PC-3 (cell line): ENCODE data around the gene SLC32A1. TPM values are rescaled to one million over a fixed set of nuclear protein-coding genes. Genes with fewer than 3 reads are reported as not detected.

Source experiments
- ATAC-seq: fragments of 200-7000 bp; cut with Tn5 transposase; 2 replicates; pipeline ENCODE4 v1.9.1; 2020; ENCODE audit warnings: mild to moderate bottlenecking, moderate library complexity
- BruUV-seq: library from RNA; stranded (reverse); fragments of 400-500 nt; replicated peaks from 2 replicates; lab custom pipeline; 2021; lab: Mats Ljungman, UMichigan
- CTCF ChIA-PET: fragments of 300-600 bp; sonication (Branson Sonifier 250); formaldehyde crosslinking; loops from one replicate; lab custom pipeline; 2022; ENCODE audit warnings: antibody characterized with exemption; lab: Charles Lee
- POLR2A ChIA-PET: fragments of 300-600 bp; sonication (Branson Sonifier 250); formaldehyde crosslinking; loops from one replicate; lab custom pipeline; 2022; ENCODE audit warnings: antibody characterized with exemption; ENCODE audit not compliant: unreplicated experiment; lab: Charles Lee
- DNase-seq: peaks from one replicate; pipeline ENCODE4 v3.0.0-alpha.2; 2015
- H2AFZ ChIP-seq: fragments of 300-600 bp; sonication (generic); 2 replicates; pipeline ENCODE4 v1.6.0; 2016; ENCODE audit warnings: antibody characterized with exemption, low read length
- H3F3A ChIP-seq: fragments of 300-600 bp; sonication (generic); one replicate; pipeline ENCODE4 v1.6.0; 2017; ENCODE audit warnings: antibody characterized with exemption, low read length, control low read depth, mild to moderate bottlenecking; ENCODE audit not compliant: unreplicated experiment
- H3K27ac ChIP-seq: fragments of 300-600 bp; sonication (generic); 2 replicates; pipeline ENCODE4 v1.5.1; 2016; ENCODE audit warnings: mild to moderate bottlenecking, low read length
- H3K27me3 ChIP-seq: fragments of 300-600 bp; sonication (generic); 2 replicates; pipeline ENCODE4 v1.6.1; 2016; ENCODE audit warnings: low read length, mixed read lengths
- H3K36me3 ChIP-seq: fragments of 300-600 bp; sonication (generic); 2 replicates; pipeline ENCODE4 v1.6.1; 2016; ENCODE audit warnings: low read depth, mixed run types, low read length, mixed read lengths
- H3K4me1 ChIP-seq: fragments of 300-600 bp; sonication (generic); 2 replicates; pipeline ENCODE4 v1.5.1; 2016; ENCODE audit warnings: low read length; ENCODE audit not compliant: insufficient read depth
- H3K4me2 ChIP-seq: fragments of 300-600 bp; sonication (generic); 2 replicates; pipeline ENCODE4 v1.6.0; 2016; ENCODE audit warnings: low read length
- H3K4me3 ChIP-seq: fragments of 300-600 bp; sonication (generic); 2 replicates; pipeline ENCODE4 v1.5.1; 2016; ENCODE audit warnings: mild to moderate bottlenecking, low read length, mixed read lengths
- H3K79me2 ChIP-seq: fragments of 300-600 bp; sonication (generic); 2 replicates; pipeline ENCODE4 v1.6.1; 2017; ENCODE audit warnings: low read length, mixed read lengths
- H3K9ac ChIP-seq: fragments of 300-600 bp; sonication (generic); 2 replicates; pipeline ENCODE4 v1.6.0; 2016; ENCODE audit warnings: mild to moderate bottlenecking, low read length
- H3K9me2 ChIP-seq: fragments of 300-600 bp; sonication (generic); replicated peaks from 2 replicates; pipeline ENCODE4 v1.6.1; 2016; ENCODE audit warnings: mixed run types, low read length, mixed read lengths
- H3K9me3 ChIP-seq: fragments of 300-600 bp; sonication (generic); 2 replicates; pipeline ENCODE4 v1.6.1; 2016; ENCODE audit warnings: low read length, mixed read lengths
- H4K20me1 ChIP-seq: fragments of 300-600 bp; sonication (generic); 2 replicates; pipeline ENCODE4 v1.6.1; 2016; ENCODE audit warnings: low read length, mixed read lengths
- EZH2 ChIP-seq: fragments of 300-600 bp; sonication (generic); IDR thresholded peaks from one replicate; pipeline ENCODE4 v1.6.1; 2017; ENCODE audit warnings: antibody characterized with exemption, mild to moderate bottlenecking, low read length; ENCODE audit not compliant: unreplicated experiment
- EZH2phosphoT487 ChIP-seq: fragments of 300-600 bp; sonication (generic); IDR thresholded peaks from 2 replicates; pipeline ENCODE4 v1.6.1; 2018; ENCODE audit warnings: mild to moderate bottlenecking, antibody characterized with exemption, low read length, borderline replicate concordance
- intact Hi-C: fragments of 100-400 bp; cut with micrococcal nuclease; formaldehyde crosslinking; loops from 2 replicates; pipeline ENCODE4 v1.9.0; 2023
- total RNA-seq: library from RNA; depleted of rRNA; stranded (reverse); fragments of >200 nt; gene quantifications from 2 replicates; pipeline ENCODE4 v1.2.3, GENCODE V29; 2014
- TF ChIP-seq, protein P1 (sequence below): fragments of 300-600 bp; sonication (generic); conservative IDR thresholded peaks from 2 replicates; pipeline ENCODE4 v1.5.1; 2017; ENCODE audit warnings: antibody characterized with exemption, low read depth, mild to moderate bottlenecking, low read length

The SLC32A1 gene
- total RNA-seq, 1 experiment from 2014 or later: not detected

DNA sequence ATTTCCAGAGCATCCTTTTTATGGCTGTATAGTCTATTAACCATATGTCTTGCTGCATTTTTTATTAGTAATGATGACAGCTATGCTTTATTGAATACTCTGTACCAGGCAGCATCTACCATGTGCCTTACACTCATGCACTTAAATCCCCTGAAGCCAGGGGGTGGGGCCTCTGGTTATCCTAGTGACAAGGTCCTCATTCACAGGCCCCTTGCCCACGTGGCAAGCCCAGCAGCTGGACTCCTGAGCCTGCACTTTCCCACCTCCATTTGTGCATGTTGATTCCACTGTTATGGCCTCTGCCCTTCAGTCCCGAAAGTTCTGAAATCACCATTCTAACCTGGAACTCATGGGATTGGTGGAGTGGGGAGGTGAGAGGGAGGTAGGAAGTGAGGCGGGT, 46.3 kb downstream of the SLC32A1 start:
- no peaks in the 10 kb centered on the region for H3K9me3 ChIP-seq
- H3K27ac ChIP-seq: no peak overlapping the region
- peaks cover 31% of the 10 kb centered on the region for H3K36me3 ChIP-seq
- intact Hi-C loops: no loop called here
- H2AFZ ChIP-seq: no peak overlapping the region
- no peak overlapping the region for H3K4me3 ChIP-seq
- H3K9ac ChIP-seq: no peak overlapping the region
- TF ChIP-seq, protein P1, sequence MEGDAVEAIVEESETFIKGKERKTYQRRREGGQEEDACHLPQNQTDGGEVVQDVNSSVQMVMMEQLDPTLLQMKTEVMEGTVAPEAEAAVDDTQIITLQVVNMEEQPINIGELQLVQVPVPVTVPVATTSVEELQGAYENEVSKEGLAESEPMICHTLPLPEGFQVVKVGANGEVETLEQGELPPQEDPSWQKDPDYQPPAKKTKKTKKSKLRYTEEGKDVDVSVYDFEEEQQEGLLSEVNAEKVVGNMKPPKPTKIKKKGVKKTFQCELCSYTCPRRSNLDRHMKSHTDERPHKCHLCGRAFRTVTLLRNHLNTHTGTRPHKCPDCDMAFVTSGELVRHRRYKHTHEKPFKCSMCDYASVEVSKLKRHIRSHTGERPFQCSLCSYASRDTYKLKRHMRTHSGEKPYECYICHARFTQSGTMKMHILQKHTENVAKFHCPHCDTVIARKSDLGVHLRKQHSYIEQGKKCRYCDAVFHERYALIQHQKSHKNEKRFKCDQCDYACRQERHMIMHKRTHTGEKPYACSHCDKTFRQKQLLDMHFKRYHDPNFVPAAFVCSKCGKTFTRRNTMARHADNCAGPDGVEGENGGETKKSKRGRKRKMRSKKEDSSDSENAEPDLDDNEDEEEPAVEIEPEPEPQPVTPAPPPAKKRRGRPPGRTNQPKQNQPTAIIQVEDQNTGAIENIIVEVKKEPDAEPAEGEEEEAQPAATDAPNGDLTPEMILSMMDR: no peak
- TF ChIP-seq EZH2: no peak
- no peak for TF ChIP-seq EZH2phosphoT487
- H3K4me2 ChIP-seq: no peak overlapping the region
- ChIA-PET CTCF (no interaction called here), POLR2A (no interaction called here)
- peaks cover under 1% of the 10 kb centered on the region; the same call in 1 of the 2 replicates for H3K4me1 ChIP-seq
- H4K20me1 ChIP-seq: no peaks in the 10 kb centered on the region
- no TSS peak for BruUV-seq
- no peaks in the 10 kb centered on the region for H3K9me2 ChIP-seq
- H3K27me3 ChIP-seq: no peaks in the 10 kb centered on the region
- DNase-seq (no peak), ATAC-seq (no peak)
- H3K79me2 ChIP-seq: no peaks in the 10 kb centered on the region
- no peaks in the 10 kb centered on the region for H3F3A ChIP-seq

DNA sequence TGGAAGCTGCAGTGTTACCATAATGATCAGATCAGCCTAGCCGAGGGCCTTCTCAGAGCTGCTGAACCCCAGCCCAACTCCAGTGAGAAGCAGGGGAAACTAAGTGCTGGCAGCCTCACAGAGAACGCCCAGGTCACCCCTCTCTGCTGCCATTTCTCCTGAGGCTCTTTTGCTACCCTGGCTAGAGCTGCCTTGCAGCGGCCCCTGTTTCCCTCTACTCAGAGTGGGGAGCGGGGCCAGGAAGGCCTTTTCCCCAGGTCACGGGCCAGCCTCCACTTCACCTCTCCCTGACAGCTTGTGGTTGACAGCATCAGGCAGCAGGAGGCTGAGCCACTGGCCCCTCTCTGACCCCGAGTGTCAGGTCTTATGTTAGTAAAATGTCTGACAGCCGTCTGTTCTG, 46.7 kb downstream of the SLC32A1 start:
- POLR2A ChIA-PET: no interaction called here
- no peaks in the 10 kb centered on the region for H3K9me2 ChIP-seq
- peaks cover 27% of the 10 kb centered on the region for H3K36me3 ChIP-seq

DNA sequence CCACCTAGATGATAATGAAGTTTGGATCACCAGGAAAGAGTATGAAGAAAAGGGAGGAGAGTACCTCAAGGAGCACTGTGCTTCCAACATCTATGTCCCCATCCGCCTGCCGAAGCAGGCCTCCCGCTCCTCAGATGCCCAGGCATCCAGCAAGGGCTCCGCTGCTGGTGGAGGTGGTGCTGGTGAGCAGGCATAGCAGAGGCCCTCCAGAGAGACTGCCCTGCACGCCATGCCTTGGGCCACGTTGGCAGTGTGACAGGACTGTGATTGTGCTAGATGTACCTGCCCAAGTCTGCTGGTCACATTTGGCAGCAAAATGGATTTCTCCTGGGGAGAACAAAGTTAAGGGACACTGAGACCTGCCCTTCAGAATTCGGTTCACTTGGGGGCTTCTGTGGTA, 47.3 kb downstream of the SLC32A1 start:
- Histone ChIP-seq H3K9me2 (no peaks in the 10 kb centered on the region), H3K27ac (no peak overlapping the region), H3K4me1 (no peaks in the 10 kb centered on the region), H3K79me2 (no peaks in the 10 kb centered on the region), H3K4me3 (no peak overlapping the region), H3K4me2 (no peak overlapping the region), H3K27me3 (no peaks in the 10 kb centered on the region), H3F3A (no peaks in the 10 kb centered on the region), H3K9me3 (no peaks in the 10 kb centered on the region), H4K20me1 (no peaks in the 10 kb centered on the region), H3K9ac (no peak overlapping the region), H2AFZ (no peak overlapping the region), H3K36me3 (peaks cover 20% of the 10 kb centered on the region)
- CTCF ChIA-PET: no interaction called here
- DNase-seq (no peak), ATAC-seq (no peak)
- no peak for TF ChIP-seq EZH2phosphoT487
- TF ChIP-seq EZH2: no peak
- TF ChIP-seq, protein P1: no peak
- no TSS peak for BruUV-seq
- intact Hi-C loops: no loop called here
- POLR2A ChIA-PET: no interaction called here

More for the DNA sequence above, 46.7 kb downstream of the SLC32A1 start:
- Histone ChIP-seq H3K9me3 (no peaks in the 10 kb centered on the region), H2AFZ (no peak overlapping the region), H3K4me3 (no peak overlapping the region), H3K4me1 (no peaks in the 10 kb centered on the region), H3K9ac (no peak overlapping the region), H3K4me2 (no peak overlapping the region), H3K27me3 (no peaks in the 10 kb centered on the region), H3F3A (no peaks in the 10 kb centered on the region), H3K27ac (no peak overlapping the region), H3K79me2 (no peaks in the 10 kb centered on the region), H4K20me1 (no peaks in the 10 kb centered on the region)
- CTCF ChIA-PET: no interaction called here
- no peak for ATAC-seq
- intact Hi-C loops: no loop called here
- DNase-seq: no peak
- TF ChIP-seq, protein P1: no peak
- TF ChIP-seq EZH2phosphoT487: no peak
- no peak for TF ChIP-seq EZH2
- BruUV-seq: no TSS peak
